ENCODE data around the gene CACNA2D3.

CACNA2D3 gene

DNA sequence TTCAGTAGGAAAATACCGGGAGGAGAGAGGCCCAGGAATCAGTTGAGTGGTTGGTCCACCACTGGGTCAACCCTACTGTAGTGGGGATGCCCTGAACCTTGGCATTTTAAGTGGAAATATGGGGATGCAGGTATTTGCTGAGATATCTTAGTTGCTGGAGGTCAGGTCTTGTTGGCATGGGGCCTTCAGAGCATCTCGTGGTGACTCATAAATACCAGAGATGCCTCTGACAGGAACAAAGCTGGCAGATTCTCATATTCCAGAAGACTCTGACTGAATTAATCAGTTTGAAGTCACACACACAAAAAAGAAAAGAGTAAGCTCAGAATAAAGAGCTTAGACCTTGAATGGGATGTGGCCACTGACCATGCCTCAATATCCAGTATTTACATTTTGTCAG is 91.6 kb downstream of the CACNA2D3 start:
- POLR2A ChIA-PET = no interaction called here

DNA sequence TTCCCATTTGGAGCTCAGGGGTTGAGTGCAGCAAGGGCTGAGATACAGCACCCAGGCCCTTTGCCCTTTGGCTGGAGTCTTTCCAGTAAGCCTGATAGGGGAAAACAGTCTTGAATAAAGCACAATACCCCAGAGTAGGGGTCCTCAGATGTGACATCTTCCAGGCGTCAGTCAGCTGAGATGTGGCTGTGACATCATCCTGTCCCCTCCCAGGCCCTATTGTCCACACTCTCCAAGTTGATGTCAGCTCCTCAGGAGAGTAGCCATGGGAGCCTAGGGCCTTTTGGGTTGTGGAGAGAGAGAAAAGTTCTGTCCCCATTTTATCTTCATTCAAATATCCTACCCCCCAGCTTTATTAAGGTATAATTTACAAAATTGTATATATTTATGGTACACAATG is 92.5 kb downstream of the CACNA2D3 start:
- ChIA-PET POLR2A (no interaction called here), CTCF (no interaction called here)
- no peak for DNase-seq (ENCODE audit: extremely low spot score)
- no peak for TF ChIP-seq FOXA1 (IDR thresholded peaks at IDR 0.05)
- no peak for TF ChIP-seq SUZ12 (IDR thresholded peaks at IDR 0.05)
- no peak for TF ChIP-seq CTBP1 (IDR thresholded peaks at IDR 0.05; ENCODE audit: borderline replicate concordance)
- TF ChIP-seq HDGF (IDR thresholded peaks at IDR 0.05; ENCODE audit: borderline replicate concordance) = no peak
- no peak for TF ChIP-seq TARDBP (IDR thresholded peaks at IDR 0.05)
- no peak for TF ChIP-seq L3MBTL2 (conservative IDR thresholded peaks at IDR 0.05)
- no peak for TF ChIP-seq SP1 (IDR thresholded peaks at IDR 0.05)
- TF ChIP-seq LEF1 (IDR thresholded peaks at IDR 0.05; ENCODE audit: borderline replicate concordance) = no peak
- TF ChIP-seq FOXK2 (IDR thresholded peaks at IDR 0.05) = no peak
- TF ChIP-seq ARNT (IDR thresholded peaks at IDR 0.05) = no peak
- TF ChIP-seq FOXM1 (IDR thresholded peaks at IDR 0.05; ENCODE audit: borderline replicate concordance) = no peak
- TF ChIP-seq BHLHE40 (IDR thresholded peaks at IDR 0.05; ENCODE audit: borderline replicate concordance) = no peak
- TF ChIP-seq ELF4 (IDR thresholded peaks at IDR 0.05) = no peak
- TF ChIP-seq, protein P1, sequence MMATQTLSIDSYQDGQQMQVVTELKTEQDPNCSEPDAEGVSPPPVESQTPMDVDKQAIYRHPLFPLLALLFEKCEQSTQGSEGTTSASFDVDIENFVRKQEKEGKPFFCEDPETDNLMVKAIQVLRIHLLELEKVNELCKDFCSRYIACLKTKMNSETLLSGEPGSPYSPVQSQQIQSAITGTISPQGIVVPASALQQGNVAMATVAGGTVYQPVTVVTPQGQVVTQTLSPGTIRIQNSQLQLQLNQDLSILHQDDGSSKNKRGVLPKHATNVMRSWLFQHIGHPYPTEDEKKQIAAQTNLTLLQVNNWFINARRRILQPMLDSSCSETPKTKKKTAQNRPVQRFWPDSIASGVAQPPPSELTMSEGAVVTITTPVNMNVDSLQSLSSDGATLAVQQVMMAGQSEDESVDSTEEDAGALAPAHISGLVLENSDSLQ (IDR thresholded peaks at IDR 0.05) = no peak
- no peak for TF ChIP-seq ZNF384 (IDR thresholded peaks at IDR 0.05)
- TF ChIP-seq NFRKB (IDR thresholded peaks at IDR 0.05) = no peak

More for the DNA sequence above, 91.6 kb downstream of the CACNA2D3 start:
- no peak for DNase-seq (ENCODE audit: extremely low spot score)
- CTCF ChIA-PET = no interaction called here
- TF ChIP-seq SP1 (IDR thresholded peaks at IDR 0.05) (no peak), ZNF384 (IDR thresholded peaks at IDR 0.05) (no peak), FOXM1 (IDR thresholded peaks at IDR 0.05; ENCODE audit: borderline replicate concordance) (no peak), L3MBTL2 (conservative IDR thresholded peaks at IDR 0.05) (no peak), HDGF (IDR thresholded peaks at IDR 0.05; ENCODE audit: borderline replicate concordance) (no peak), LEF1 (IDR thresholded peaks at IDR 0.05; ENCODE audit: borderline replicate concordance) (no peak), FOXK2 (IDR thresholded peaks at IDR 0.05) (no peak), FOXA1 (IDR thresholded peaks at IDR 0.05) (no peak), ELF4 (IDR thresholded peaks at IDR 0.05) (no peak), NFRKB (IDR thresholded peaks at IDR 0.05) (no peak), ARNT (IDR thresholded peaks at IDR 0.05) (no peak), BHLHE40 (IDR thresholded peaks at IDR 0.05; ENCODE audit: borderline replicate concordance) (no peak)
- TF ChIP-seq, protein P1 (IDR thresholded peaks at IDR 0.05) = no peak

DNA sequence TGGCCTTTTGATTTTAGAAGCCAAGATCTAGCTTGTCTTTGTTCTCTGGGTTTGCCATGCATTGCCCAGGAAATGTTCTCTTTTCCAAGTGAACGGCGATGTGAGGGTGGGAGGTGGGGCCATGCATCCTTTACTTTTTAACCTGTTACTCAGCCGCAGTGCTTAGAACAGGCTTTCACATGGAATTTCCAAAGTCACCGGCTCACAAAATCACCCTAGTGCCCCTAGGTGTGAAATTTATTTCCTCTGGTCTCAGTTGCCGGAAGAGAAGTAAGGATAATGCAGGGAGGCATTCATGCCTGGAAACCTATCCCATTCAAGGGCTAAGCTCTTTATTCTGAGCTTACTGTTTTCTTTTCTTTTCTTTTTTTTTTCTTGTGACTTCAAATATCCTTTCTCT is 93.2 kb downstream of the CACNA2D3 start:
- ChIA-PET CTCF (no interaction called here), POLR2A (no interaction called here)
- DNase-seq (ENCODE audit: extremely low spot score) = no peak
- no peak for TF ChIP-seq SUZ12 (IDR thresholded peaks at IDR 0.05)
- TF ChIP-seq LEF1 (IDR thresholded peaks at IDR 0.05; ENCODE audit: borderline replicate concordance) = no peak
- TF ChIP-seq, protein P1 (IDR thresholded peaks at IDR 0.05) = no peak
- TF ChIP-seq FOXA1 (IDR thresholded peaks at IDR 0.05) = no peak
- TF ChIP-seq TARDBP (IDR thresholded peaks at IDR 0.05) = no peak
- TF ChIP-seq ARNT (IDR thresholded peaks at IDR 0.05) = no peak
- TF ChIP-seq L3MBTL2 (conservative IDR thresholded peaks at IDR 0.05) = no peak
- no peak for TF ChIP-seq FOXM1 (IDR thresholded peaks at IDR 0.05; ENCODE audit: borderline replicate concordance)
- TF ChIP-seq CTBP1 (IDR thresholded peaks at IDR 0.05; ENCODE audit: borderline replicate concordance) = no peak
- no peak for TF ChIP-seq SP1 (IDR thresholded peaks at IDR 0.05)

DNA sequence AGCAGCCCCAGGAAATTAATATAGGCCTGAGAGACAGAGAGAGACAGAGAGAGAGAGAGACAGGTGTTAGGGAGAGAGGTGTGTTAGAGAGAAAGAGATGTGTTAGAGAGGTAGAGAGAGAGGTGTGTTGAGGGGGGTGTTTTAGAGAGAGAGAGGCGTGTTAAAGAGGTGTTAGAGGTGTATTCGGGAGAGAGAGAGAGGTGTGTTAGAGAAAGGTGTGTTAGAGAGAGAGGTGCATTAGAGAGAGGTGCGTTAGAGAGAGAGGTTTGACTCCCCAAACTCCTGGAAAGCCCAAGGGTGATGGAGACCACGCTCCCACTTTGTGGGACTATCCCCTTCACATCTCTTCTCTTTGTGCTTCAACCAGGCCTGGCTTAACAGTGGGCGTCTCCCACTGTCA is 95.5 kb downstream of the CACNA2D3 start:
- ChIA-PET CTCF (no interaction called here), POLR2A (no interaction called here)
- TF ChIP-seq HDGF (IDR thresholded peaks at IDR 0.05; ENCODE audit: borderline replicate concordance) = no peak
- no peak for TF ChIP-seq LEF1 (IDR thresholded peaks at IDR 0.05; ENCODE audit: borderline replicate concordance)
- no peak for TF ChIP-seq L3MBTL2 (conservative IDR thresholded peaks at IDR 0.05)
- TF ChIP-seq SP1 (IDR thresholded peaks at IDR 0.05) = no peak
- no peak for TF ChIP-seq TARDBP (IDR thresholded peaks at IDR 0.05)
- no peak for TF ChIP-seq SUZ12 (IDR thresholded peaks at IDR 0.05)
- no peak for TF ChIP-seq FOXA1 (IDR thresholded peaks at IDR 0.05)
- TF ChIP-seq, protein P1 (IDR thresholded peaks at IDR 0.05) = no peak
- no peak for TF ChIP-seq NFRKB (IDR thresholded peaks at IDR 0.05)
- TF ChIP-seq BHLHE40 (IDR thresholded peaks at IDR 0.05; ENCODE audit: borderline replicate concordance) = no peak
- TF ChIP-seq FOXM1 (IDR thresholded peaks at IDR 0.05; ENCODE audit: borderline replicate concordance) = no peak
- no peak for TF ChIP-seq FOXK2 (IDR thresholded peaks at IDR 0.05)
- no peak for TF ChIP-seq ZNF384 (IDR thresholded peaks at IDR 0.05)
- TF ChIP-seq CTBP1 (IDR thresholded peaks at IDR 0.05; ENCODE audit: borderline replicate concordance) = no peak
- no peak for TF ChIP-seq ARNT (IDR thresholded peaks at IDR 0.05)
- TF ChIP-seq ELF4 (IDR thresholded peaks at IDR 0.05) = no peak
- DNase-seq (ENCODE audit: extremely low spot score) = no peak

DNA sequence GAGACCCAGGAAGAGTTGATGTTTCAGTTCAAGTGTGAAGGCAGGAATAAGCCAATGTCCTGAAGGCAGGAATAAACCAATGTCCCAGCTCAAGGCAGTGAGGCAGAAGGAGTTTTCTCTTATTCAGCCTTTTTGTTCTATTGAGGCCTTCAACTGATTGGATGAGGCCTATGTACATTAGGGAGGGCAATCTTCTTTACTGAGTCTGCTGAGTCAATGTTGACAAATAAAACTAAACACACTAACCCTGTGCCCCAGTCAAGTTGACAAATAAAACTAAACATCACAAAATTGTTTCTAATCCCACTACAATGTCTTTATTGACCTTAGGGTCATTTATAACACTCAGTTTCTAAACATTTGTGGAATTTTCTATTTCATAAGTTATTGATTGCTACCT is 100.0 kb downstream of the CACNA2D3 start:
- POLR2A ChIA-PET = interaction anchor here (0.9 kb wide), 1 partner anchor 36 kb away, joined by 3 read pairs; no protein-coding TSS in a partner anchor
- TF ChIP-seq FOXK2 (IDR thresholded peaks at IDR 0.05) = no peak
- TF ChIP-seq CTBP1 (IDR thresholded peaks at IDR 0.05; ENCODE audit: borderline replicate concordance) = no peak
- no peak for TF ChIP-seq SP1 (IDR thresholded peaks at IDR 0.05)
- TF ChIP-seq ARNT (IDR thresholded peaks at IDR 0.05) = no peak
- TF ChIP-seq ZNF384 (IDR thresholded peaks at IDR 0.05) = no peak
- no peak for TF ChIP-seq L3MBTL2 (conservative IDR thresholded peaks at IDR 0.05)
- TF ChIP-seq NFRKB (IDR thresholded peaks at IDR 0.05) = no peak
- TF ChIP-seq ELF4 (IDR thresholded peaks at IDR 0.05) = no peak
- TF ChIP-seq FOXM1 (IDR thresholded peaks at IDR 0.05; ENCODE audit: borderline replicate concordance) = no peak
- TF ChIP-seq HDGF (IDR thresholded peaks at IDR 0.05; ENCODE audit: borderline replicate concordance) = no peak
- TF ChIP-seq BHLHE40 (IDR thresholded peaks at IDR 0.05; ENCODE audit: borderline replicate concordance) = no peak
- TF ChIP-seq, protein P1 (IDR thresholded peaks at IDR 0.05) = no peak
- TF ChIP-seq TARDBP (IDR thresholded peaks at IDR 0.05) = no peak
- TF ChIP-seq LEF1 (IDR thresholded peaks at IDR 0.05; ENCODE audit: borderline replicate concordance) = no peak
- no peak for TF ChIP-seq SUZ12 (IDR thresholded peaks at IDR 0.05)
- TF ChIP-seq FOXA1 (IDR thresholded peaks at IDR 0.05) = no peak
- CTCF ChIA-PET = no interaction called here
- DNase-seq (ENCODE audit: extremely low spot score) = no peak

All from HEK293T (cell line).